Heart right ventricle (tissue), 16 donors: ENCODE data around the gene KHDRBS2. TPM values are rescaled to one million over a fixed set of nuclear protein-coding genes. Genes with fewer than 3 reads are reported as not detected.

Experiments used
- ATAC-seq, 8 donors: fragments of 200-7000 bp; cut with Tn5 transposase; one replicate each; pipeline ENCODE4 v1.9.1; 2020; ENCODE audit warnings: mild to moderate bottlenecking in 8 of 8, moderate library complexity in 8 of 8, moderate number of reproducible peaks in 1 of 8
- DNase-seq, 2 donors: peaks; one replicate each; pipeline ENCODE4 v3.0.0-alpha.2; 2020
- H3K27ac ChIP-seq, 10 donors: fragments of 200-600 bp; sonication (generic) in 2 of 10; one replicate each; pipeline versions ENCODE4 v1.5.0 to v1.8.0; 2020 to 2022; ENCODE audit warnings: mild to moderate bottlenecking in 3 of 10
- H3K27me3 ChIP-seq, 7 donors: fragments of 200-600 bp; one replicate each; pipeline ENCODE4 v1.8.0; 2021 to 2022; ENCODE audit warnings: mild to moderate bottlenecking in 2 of 7
- H3K36me3 ChIP-seq, 9 donors: fragments of 200-600 bp; sonication (generic) in 1 of 9; one replicate each; pipeline versions ENCODE4 v1.5.0 to v1.8.0; 2020 to 2022; ENCODE audit warnings: mild to moderate bottlenecking in 2 of 9
- H3K4me1 ChIP-seq, 9 donors: fragments of 200-600 bp; sonication (generic) in 1 of 9; one replicate each; pipeline versions ENCODE4 v1.5.0 to v1.8.0; 2020 to 2022; ENCODE audit warnings: mild to moderate bottlenecking in 4 of 9
- H3K4me3 ChIP-seq, 10 donors: fragments of 200-600 bp; sonication (generic) in 2 of 10; one replicate each; pipeline versions ENCODE4 v1.5.0 to v1.8.0; 2020 to 2022; ENCODE audit warnings: mild to moderate bottlenecking in 7 of 10, moderate library complexity in 2 of 10
- H3K9me3 ChIP-seq, 11 donors: fragments of 200-600 bp in 10 of 11; sonication (generic) in 2 of 11; one replicate each; pipeline versions ENCODE4 v1.5.0 to v1.8.0; 2013 to 2022; ENCODE audit warnings: mild to moderate bottlenecking in 2 of 11, control low read depth in 1 of 11, moderate library complexity in 1 of 11
- CTCF ChIP-seq, 9 donors: fragments of 200-600 bp; sonication (generic) in 2 of 9; IDR thresholded peaks; one replicate each; pipeline versions ENCODE4 v1.5.0 to v1.8.0; 2021 to 2022; ENCODE audit warnings: antibody characterized with exemption in 9 of 9, mild to moderate bottlenecking in 5 of 9, moderate library complexity in 1 of 9
- WGBS, 2 donors: extraction: QIAGEN DNeasy Blood & Tissue Kit; methylation state at CpG; one replicate each; pipeline ENCODE4 v1.1.7; 2013; ENCODE audit warnings: inconsistent platforms in 1 of 2; 5-methylcytosine and 5-hydroxymethylcytosine counted together
- intact Hi-C, 10 donors: fragments of 100-400 bp; cut with DNase I; formaldehyde crosslinking; loops; one replicate each; pipeline versions ENCODE4 v1.11.1 to v1.14.2; 2022
- polyA plus RNA-seq, 2 donors: library from polyadenylated mRNA; stranded (reverse); fragments of 200-250 nt; gene quantifications; one replicate each; pipeline ENCODE4 v1.2.3, GENCODE V29; 2013
- total RNA-seq, 10 donors: library from RNA; stranded (reverse); fragmentation: NEBNext Ultra II Directional in 3 of 10; extraction: Animal tissue kit (Norgen Biotek cat#: 25700) in 3 of 10; gene quantifications; one replicate each; pipeline versions ENCODE4 v1.2.1 to v1.2.4, GENCODE V29; 2021 to 2023
- donor health status: Arrhythmogenic right ventricular cardiomyopathy.
- donor health status: ischemic (EF 13 %, LVEDD 7.1; RV severe dilation, severe dysfunction).
- donor health status: healthy with polysubstance abuse.
- donor health status: DM: no; HTN: yes; CAD: no.
- donor health status: DM: no; HTN: no; CAD: no.
- donor health status: ischemic (EF 25% LVEDD 6.9; RV normal size, moderate dysfunction).
- donor health status: ischemic (EF 25% LVEDD 5.7; RV mildly dilated, moderate dysfunction).
- donor health status: healthy.
- donor health status: DM: yes; HTN: yes; CAD: no.
- donor health status: Ischemic cardiomyopathy.
- donor health status: ischemic (EF 35%, LVEDD 5.7; RV mildly dilated, moderate dysfunction).
- donor health status: nonischemic (EF 11% LVEDD 7.7; RV severe dilation, severe dysfunction).
- donor health status: DM: yes; HTN: yes; CAD: no.
- donor health status: PGD.
- donor health status: ischemic (EF 29% LVEDD 5.4; RV normal size, mild dysfunction).
- donor health status: nonischemic (EF 23%, LVEDD 6.1; RV moderate dilation, normal function).

Gene KHDRBS2
- total and polyA plus RNA-seq, 12 donors, result 0.09 to 0.15 (median 0.14) TPM; not detected in 9

GRCh38 chr6:61682562-61682961 lies 603.5 kb downstream of the KHDRBS2 start:
- Histone ChIP-seq H3K9me3 (peaks cover 0 to 9% (median 0%) of the 10 kb centered on the region in 11 donors), H3K27me3 (no peaks in the 10 kb centered on the region), H3K4me3 (no peak overlapping the region), H3K4me1 (no peaks in the 10 kb centered on the region), H3K27ac (no peak overlapping the region), H3K36me3 (no peaks in the 10 kb centered on the region)
- DNase-seq (no peak), ATAC-seq (no peak)
- no peak for TF ChIP-seq CTCF (IDR thresholded peaks at IDR 0.05)
- WGBS, 2 donors, result 36% methylated on average over 2 of the region's 2 CpGs
- intact Hi-C loops, result no loop called here

- TF ChIP-seq CTCF (IDR thresholded peaks at IDR 0.05), result no peak
- H3K27ac ChIP-seq, result no peak overlapping the region
- H3K36me3 ChIP-seq, result no peaks in the 10 kb centered on the region
- no peaks in the 10 kb centered on the region for H3K27me3 ChIP-seq
- no peak overlapping the region for H3K4me3 ChIP-seq
- H3K4me1 ChIP-seq, result no peaks in the 10 kb centered on the region
- peaks cover 0 to 8% (median 0%) of the 10 kb centered on the region in 11 donors for H3K9me3 ChIP-seq
- ATAC-seq (no peak), DNase-seq (no peak)
- intact Hi-C loops, result no loop called here
- 91 to 94% methylated on average over 6 of the region's 6 CpGs for WGBS, 2 donors
These were observed 606.4 kb downstream of the KHDRBS2 start for GRCh38 chr6:61679625-61680024.

GRCh38 chr6:61675734-61676133 lies 610.3 kb downstream of the KHDRBS2 start:
- Histone ChIP-seq H3K9me3 (peaks cover 0 to 10% (median 0%) of the 10 kb centered on the region in 11 donors), H3K4me3 (no peak overlapping the region), H3K36me3 (no peaks in the 10 kb centered on the region), H3K27me3 (no peaks in the 10 kb centered on the region), H3K4me1 (no peaks in the 10 kb centered on the region), H3K27ac (no peak overlapping the region)
- no peak for ATAC-seq
- DNase-seq, result no peak
- TF ChIP-seq CTCF (IDR thresholded peaks at IDR 0.05), result no peak
- intact Hi-C loops, result no loop called here
- WGBS, 2 donors, result 78 to 81% methylated on average over 2 of the region's 2 CpGs

- Histone ChIP-seq H3K9me3 (peaks cover 0 to 9% (median 0%) of the 10 kb centered on the region in 11 donors), H3K4me1 (no peaks in the 10 kb centered on the region), H3K27ac (no peak overlapping the region), H3K27me3 (no peaks in the 10 kb centered on the region), H3K36me3 (no peaks in the 10 kb centered on the region), H3K4me3 (no peak overlapping the region)
- intact Hi-C loops, result no loop called here
- no peak for ATAC-seq
- DNase-seq, result no peak
- no peak for TF ChIP-seq CTCF (IDR thresholded peaks at IDR 0.05)
- WGBS, 2 donors, result 85 to 86% methylated on average over 1 of the region's 1 CpG
These were observed 636.2 kb downstream of the KHDRBS2 start for GRCh38 chr6:61649845-61650244.
